Sciatic nerve (tissue), 2 donors: ENCODE results near the gene C17orf107. TPM values are rescaled to one million over a fixed set of nuclear protein-coding genes. Genes with fewer than 3 reads are reported as not detected.
"Not testable (repeated sequence)": the region's sequence is repeated elsewhere in the genome, so short reads cannot be mapped to it uniquely, and the experiment has no call there.

Experiments
- ATAC-seq: fragments of 200-7000 bp; cut with Tn5 transposase; one replicate; pipeline ENCODE4 v1.9.1; 2020; ENCODE audit warnings: mild to moderate bottlenecking, moderate library complexity
- DNase-seq: peaks from one replicate; pipeline ENCODE4 v3.0.0-alpha.2; 2020; ENCODE audit warnings: low spot score
- intact Hi-C: fragments of 100-400 bp; cut with DNase I; formaldehyde crosslinking; loops from one replicate; pipeline ENCODE4 v1.14.2; 2022
- total RNA-seq: library from RNA; stranded (reverse); fragmentation: NEBNext Ultra II Directional; extraction: Animal tissue kit (Norgen Biotek cat#: 25700); gene quantifications from one replicate; pipeline ENCODE4 v1.2.1, GENCODE V29; 2021
- donor health status: DM: no; HTN: no; CAD: no.
- donor health status: DM: no; HTN: no; CAD: no.

Gene C17orf107
- total RNA-seq, 1 donor from 2014 or later = 2.4 TPM

GRCh38 chr17:4896332-4897197, 2.8 kb upstream of the C17orf107 start:
- DNase-seq (no peak), ATAC-seq (no peak)
- intact Hi-C loops = no loop called here

- intact Hi-C loops = no loop called here
- ATAC-seq (no peak), DNase-seq (no peak)
These were observed 2.1 kb upstream of the C17orf107 start for GRCh38 chr17:4897198-4897687.

GRCh38 chr17:4897785-4898184, 1.6 kb upstream of the C17orf107 start:
- intact Hi-C loops = no loop called here
- DNase-seq (no peak), ATAC-seq (no peak)

GRCh38 chr17:4898351-4898750, 985 bp upstream of the C17orf107 start:
- DNase-seq = no peak
- intact Hi-C loops = no loop called here
- no peak for ATAC-seq

GRCh38 chr17:4898927-4899326, 409 bp upstream of the C17orf107 start:
- DNase-seq (no peak), ATAC-seq (no peak)
- intact Hi-C loops = no loop called here

GRCh38 chr17:4900231-4901107, 1.1 kb downstream of the C17orf107 start:
- ATAC-seq (peak; percentile 64), DNase-seq (peak; percentile 75)
- intact Hi-C loops = no loop called here

- DNase-seq = peak; percentile 66
- peak; percentile 0 for ATAC-seq
- intact Hi-C loops = no loop called here
These were observed 1.8 kb downstream of the C17orf107 start for GRCh38 chr17:4901108-4901647.

- ATAC-seq (peak; percentile 87), DNase-seq (peak; percentile 79)
- intact Hi-C loops = no loop called here
These were observed 2.5 kb downstream of the C17orf107 start for GRCh38 chr17:4901648-4902344.

GRCh38 chr17:4902540-4902939, 3.2 kb downstream of the C17orf107 start:
- intact Hi-C loops = no loop called here
- ATAC-seq = no peak
- no peak for DNase-seq

GRCh38 chr17:4903051-4903818, 3.9 kb downstream of the C17orf107 start, which contains the start of gene CHRNE:
CHRNE (minus strand) TSS chr17:4903098; CDS start chr17:4903063, 35 bp downstream.
- intact Hi-C loops = no loop called here
- ATAC-seq (no peak), DNase-seq (peak; percentile 87)

GRCh38 chr17:4906642-4907041, 7.3 kb downstream of the C17orf107 start:
- ATAC-seq, DNase-seq, intact Hi-C loops: not testable (repeated sequence)

GRCh38 chr17:4908301-4908700, 9.0 kb downstream of the C17orf107 start:
- intact Hi-C loops = no loop called here
- ATAC-seq (peak; percentile 44), DNase-seq (no peak)

GRCh38 chr17:4908711-4909496, 9.6 kb downstream of the C17orf107 start:
- peak; percentile 97 for ATAC-seq
- peak; percentile 92 for DNase-seq
- intact Hi-C loops = no loop called here

GRCh38 chr17:4913994-4914393, 14.7 kb downstream of the C17orf107 start:
- intact Hi-C loops = loop anchor here (10.0 kb wide), 1 partner anchor 151 kb away; no protein-coding TSS in a partner anchor
- ATAC-seq (no peak), DNase-seq (no peak)

GRCh38 chr17:4914551-4914950, 15.2 kb downstream of the C17orf107 start:
- ATAC-seq, DNase-seq: not testable (repeated sequence)
- intact Hi-C loops = loop anchor here (10.0 kb wide), 1 partner anchor 150 kb away; no protein-coding TSS in a partner anchor

GRCh38 chr17:4919511-4920047, 20.2 kb downstream of the C17orf107 start:
- intact Hi-C loops = loop anchor here (10.0 kb wide), 1 partner anchor 145 kb away; no protein-coding TSS in a partner anchor
- ATAC-seq (no peak), DNase-seq (no peak)
